HG02884 (cell line): ENCODE measurements around the gene RAB42.

Experiments used
- ATAC-seq: cut with Tn5 transposase; IDR thresholded peaks from one replicate; pipeline ENCODE4 v1.9.1; 2021; ENCODE audit warnings: mild to moderate bottlenecking, moderate library complexity; ENCODE audit not compliant: unreplicated experiment

RAB42 gene

GRCh38 chr1:28644494-28644893 is 52.4 kb downstream of the RAB42 start:
- no peak for ATAC-seq
